ENCODE results near the gene OR1D5. TPM values are rescaled to one million over a fixed set of nuclear protein-coding genes. Genes with fewer than 3 reads are reported as not detected.
"Not testable (repeated sequence)": the region's sequence is repeated elsewhere in the genome, so short reads cannot be mapped to it uniquely, and the experiment has no call there.

The OR1D5 gene
- total and polyA plus RNA-seq, 2 donors (not counting 1 experiment from before 2014, with no cell fraction given), result not detected

- Histone ChIP-seq H3K4me3 (ENCODE audit: control extremely low read depth in 1 of 5, extremely low read depth in 1 of 5, insufficient read depth in 1 of 5, low read depth in 2 of 5, low read length in 4 of 5) (no peak overlapping the region), H3K4me2 (replicated peaks; ENCODE audit: low read depth, low read length, poor library complexity, severe bottlenecking) (no peak overlapping the region), H2AFZ (ENCODE audit: insufficient read depth, low read depth, low read length, poor library complexity, severe bottlenecking) (no peak overlapping the region), H3K27me3 (replicated peaks in 1 of 4; ENCODE audit: control extremely low read depth in 1 of 4, control insufficient read depth in 3 of 4, insufficient read depth in 4 of 4, low read length in 3 of 4) (no peaks in the 10 kb centered on the region), H4K20me1 (ENCODE audit: control insufficient read depth, insufficient read depth, low read length, poor library complexity, severe bottlenecking) (no peaks in the 10 kb centered on the region), H3K79me2 (ENCODE audit: control insufficient read depth, insufficient read depth, low read length) (no peaks in the 10 kb centered on the region), H3K9ac (ENCODE audit: low read length) (no peak overlapping the region), H3K27ac (ENCODE audit: low read length in 2 of 2) (no peak overlapping the region), H3K36me3 (replicated peaks in 1 of 2; ENCODE audit: control extremely low read depth in 1 of 2, control insufficient read depth in 1 of 2, extremely low read depth in 1 of 2, insufficient read depth in 2 of 2, low read length in 1 of 2) (peaks cover 0 to 20% of the 10 kb centered on the region in 2 experiments), H3K9me3 (ENCODE audit: control extremely low read depth in 1 of 3, control insufficient read depth in 2 of 3, insufficient read depth in 1 of 3, low read length in 2 of 3) (no peaks in the 10 kb centered on the region), H3K4me1 (ENCODE audit: control insufficient read depth in 2 of 2, insufficient read depth in 2 of 2, low read length in 2 of 2) (no peaks in the 10 kb centered on the region)
- Mint-ChIP-seq H3K4me1 (no peaks in the 10 kb centered on the region), H3K27me3 (no peaks in the 10 kb centered on the region), H3K27ac (no peak overlapping the region), H3K4me3 (no peak overlapping the region), H3K9me3 (ENCODE audit: insufficient read depth) (no peaks in the 10 kb centered on the region)
- ChIA-PET POLR2A (no interaction called here), CTCF (no interaction called here)
- ATAC-seq (ENCODE audit: low read depth), result no peak
- intact Hi-C loops (cut with micrococcal nuclease), result no loop called here
- no peak for DNase-seq
- 94% methylated on average over 26 of the region's 27 CpGs for WGBS (ENCODE audit: insufficient coverage)
- TF ChIP-seq CTCF (IDR thresholded peaks at IDR 0.05) (no peak), EZH2 (IDR thresholded peaks at IDR 0.05; ENCODE audit: borderline replicate concordance, insufficient read depth, low read depth, low read length, poor library complexity, severe bottlenecking) (no peak)
Measured at GRCh38 chr17:3032258-3033247, 30.9 kb downstream of the OR1D5 start.

- H3K9me3 Mint-ChIP-seq (ENCODE audit: insufficient read depth); H3K27ac ChIP-seq (ENCODE audit: low read length in 2 of 2); intact Hi-C loops (cut with micrococcal nuclease); POLR2A ChIA-PET; H3K4me1 ChIP-seq (ENCODE audit: control insufficient read depth in 2 of 2, insufficient read depth in 2 of 2, low read length in 2 of 2); H4K20me1 ChIP-seq (ENCODE audit: control insufficient read depth, insufficient read depth, low read length, poor library complexity, severe bottlenecking); DNase-seq; H3K4me1 Mint-ChIP-seq; H3K79me2 ChIP-seq (ENCODE audit: control insufficient read depth, insufficient read depth, low read length); H3K9me3 ChIP-seq (ENCODE audit: control extremely low read depth in 1 of 3, control insufficient read depth in 2 of 3, insufficient read depth in 1 of 3, low read length in 2 of 3); H3K4me2 ChIP-seq (replicated peaks; ENCODE audit: low read depth, low read length, poor library complexity, severe bottlenecking); H3K27ac Mint-ChIP-seq; H3K4me3 ChIP-seq (ENCODE audit: control extremely low read depth in 1 of 5, extremely low read depth in 1 of 5, insufficient read depth in 1 of 5, low read depth in 2 of 5, low read length in 4 of 5); ATAC-seq (ENCODE audit: low read depth); H3K27me3 Mint-ChIP-seq; H3K4me3 Mint-ChIP-seq; H3K27me3 ChIP-seq (replicated peaks in 1 of 4; ENCODE audit: control extremely low read depth in 1 of 4, control insufficient read depth in 3 of 4, insufficient read depth in 4 of 4, low read length in 3 of 4); H3K9ac ChIP-seq (ENCODE audit: low read length); H2AFZ ChIP-seq (ENCODE audit: insufficient read depth, low read depth, low read length, poor library complexity, severe bottlenecking): not testable (repeated sequence)
- peaks cover 0 to 33% of the 10 kb centered on the region in 2 experiments for H3K36me3 ChIP-seq (replicated peaks in 1 of 2; ENCODE audit: control extremely low read depth in 1 of 2, control insufficient read depth in 1 of 2, extremely low read depth in 1 of 2, insufficient read depth in 2 of 2, low read length in 1 of 2)
- 85% methylated on average over 14 of the region's 14 CpGs for WGBS (ENCODE audit: insufficient coverage)
- CTCF ChIA-PET, result interaction anchor here (1.1 to 1.4 kb wide), 3 partner anchors 18 to 203 kb away, joined by 3 to 7 read pairs (median 4); no protein-coding TSS in a partner anchor
Measured at GRCh38 chr17:3030852-3031470, 32.4 kb downstream of the OR1D5 start.

Data from B cell (primary cell).